Measurements from ENCODE around the gene CASP9.
"Not testable (repeated sequence)": the region's sequence is repeated elsewhere in the genome, so short reads cannot be mapped to it uniquely, and the experiment has no call there.

Gene CASP9

DNA sequence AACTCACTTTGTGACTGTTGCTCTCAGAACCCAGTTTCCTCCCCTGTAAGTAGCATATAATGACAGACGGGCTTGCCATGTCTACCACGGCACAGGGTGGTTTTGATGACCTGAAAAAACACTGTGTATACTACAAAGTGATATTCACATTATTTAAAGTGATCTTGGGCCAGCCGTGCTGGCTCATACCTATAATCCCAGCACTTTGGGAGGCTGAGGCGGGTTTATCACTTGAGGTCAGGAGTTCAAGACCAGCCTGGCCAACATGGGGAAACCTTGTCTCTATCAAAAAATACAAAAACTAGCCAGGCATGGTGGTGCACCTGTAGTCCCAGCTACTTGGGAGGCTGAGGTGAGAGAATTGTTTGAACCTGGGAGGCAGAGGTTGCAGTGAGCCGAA is 9.5 kb downstream of the CASP9 start:
- not testable (repeated sequence) for H3K27ac Mint-ChIP-seq, H3K4me3 Mint-ChIP-seq, H3K27me3 Mint-ChIP-seq, H3K9me3 Mint-ChIP-seq
- H3K4me1 Mint-ChIP-seq, result peaks cover 11% of the 10 kb centered on the region
- peaks cover 14% of the 10 kb centered on the region for H3K36me3 Mint-ChIP-seq

DNA sequence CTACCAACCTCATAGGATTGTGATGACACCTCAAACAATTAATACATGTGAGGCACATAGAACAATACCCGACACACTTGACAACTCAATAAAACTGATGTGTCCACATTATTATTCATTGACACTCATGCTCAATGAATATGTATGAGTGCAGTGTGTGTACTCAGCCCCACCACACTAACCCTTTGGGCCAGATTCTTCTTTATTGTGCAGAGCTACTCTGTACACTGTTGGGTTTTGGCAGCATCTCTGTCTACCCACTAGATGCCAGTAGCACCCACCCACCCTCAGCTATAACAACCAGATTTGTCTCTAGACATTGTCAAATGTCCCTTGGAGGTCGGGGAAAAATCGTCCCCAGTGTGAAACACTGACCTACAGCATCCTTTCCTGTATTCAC is 10.1 kb downstream of the CASP9 start:
- H3K4me3 Mint-ChIP-seq, result no peak overlapping the region
- H3K36me3 Mint-ChIP-seq, result peaks cover 14% of the 10 kb centered on the region
- no peak overlapping the region for H3K27ac Mint-ChIP-seq
- no peaks in the 10 kb centered on the region for H3K9me3 Mint-ChIP-seq
- peaks cover 11% of the 10 kb centered on the region for H3K4me1 Mint-ChIP-seq
- H3K27me3 Mint-ChIP-seq, result no peaks in the 10 kb centered on the region

DNA sequence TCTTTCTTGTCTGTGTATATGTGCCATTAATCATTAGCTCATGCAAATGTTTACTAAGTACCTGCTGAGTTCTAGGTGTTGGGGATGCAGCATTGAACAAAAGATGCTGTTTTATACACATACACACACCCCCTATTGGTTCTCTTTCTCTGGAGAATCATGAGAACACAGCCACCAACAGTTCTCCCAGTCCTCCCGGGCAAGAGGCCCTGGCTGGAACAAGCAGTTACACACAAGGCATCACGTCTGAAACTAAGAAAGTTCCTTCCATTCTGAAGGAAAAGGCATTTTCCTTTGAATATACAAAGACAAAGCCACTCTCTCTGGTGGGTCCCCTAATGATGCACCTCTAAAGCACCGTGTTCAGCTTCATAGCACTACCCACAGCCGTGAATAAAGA is 10.8 kb downstream of the CASP9 start:
- Mint-ChIP-seq H3K4me1 (peaks cover 11% of the 10 kb centered on the region), H3K4me3 (no peak overlapping the region), H3K9me3 (no peaks in the 10 kb centered on the region), H3K36me3 (peaks cover 14% of the 10 kb centered on the region), H3K27me3 (no peaks in the 10 kb centered on the region), H3K27ac (no peak overlapping the region)

DNA sequence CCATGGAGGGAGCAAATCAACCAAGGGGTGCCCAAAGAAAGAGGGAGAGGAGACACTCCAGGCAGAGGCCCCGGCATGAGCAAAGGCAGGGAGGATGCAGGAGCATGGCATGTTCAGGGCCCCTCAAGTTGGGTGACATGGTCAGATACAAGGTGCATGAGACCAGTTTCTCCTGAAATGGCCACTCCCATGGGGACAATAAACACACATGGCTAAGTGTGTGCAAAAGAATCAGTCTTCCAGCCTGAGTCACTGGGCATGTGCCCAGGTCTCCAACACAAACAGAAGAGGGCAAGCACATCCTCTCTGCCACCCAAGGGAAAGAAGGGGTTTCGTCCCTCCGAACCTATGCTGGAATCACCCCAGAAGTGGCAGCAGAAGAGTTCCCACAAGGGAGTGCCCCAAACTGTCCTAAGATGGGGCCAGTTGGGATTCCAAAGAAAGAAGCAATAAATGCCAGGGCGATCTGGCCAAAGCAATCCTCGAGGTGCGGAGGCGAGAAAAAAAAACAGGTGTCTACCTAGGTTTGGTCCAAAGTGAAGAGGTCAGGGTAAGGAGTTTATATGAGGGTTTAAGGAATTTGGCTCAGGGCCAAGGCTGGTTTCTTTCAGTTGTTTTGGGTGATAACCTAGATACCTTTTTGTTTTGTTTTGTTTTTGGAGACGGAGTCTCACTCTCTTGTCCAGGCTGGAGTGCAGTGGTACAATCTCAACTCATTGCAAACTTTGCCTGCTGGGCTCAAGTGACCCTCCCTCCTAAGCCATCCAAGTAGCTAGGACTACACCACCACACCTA is 13.2 kb downstream of the CASP9 start:
- Mint-ChIP-seq H3K9me3 (no peaks in the 10 kb centered on the region), H3K4me3 (no peak overlapping the region), H3K4me1 (peaks cover 11% of the 10 kb centered on the region), H3K27me3 (no peaks in the 10 kb centered on the region), H3K36me3 (peaks cover 11% of the 10 kb centered on the region), H3K27ac (no peak overlapping the region)

DNA sequence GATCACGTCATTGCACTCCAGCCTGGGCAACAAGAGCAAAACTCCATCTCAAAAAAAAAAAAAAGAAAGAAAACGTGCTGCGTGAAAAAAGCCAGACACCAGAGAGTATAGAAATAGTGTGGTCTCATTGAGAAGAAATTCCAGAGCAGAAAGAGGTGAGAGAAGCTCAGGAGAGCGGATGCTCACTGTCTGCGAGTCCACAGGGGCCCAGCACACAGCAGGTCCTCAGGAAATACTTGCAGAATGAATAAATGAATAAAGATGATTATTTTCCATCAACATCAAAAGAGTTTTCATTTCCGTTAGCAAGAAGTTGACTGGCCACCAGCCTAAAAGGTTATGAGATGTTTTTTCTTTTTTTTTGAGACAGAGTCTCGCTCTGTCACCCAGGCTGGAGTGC is 14.4 kb downstream of the CASP9 start:
- H3K4me3 Mint-ChIP-seq, result no peak overlapping the region
- no peaks in the 10 kb centered on the region for H3K27me3 Mint-ChIP-seq
- no peaks in the 10 kb centered on the region for H3K9me3 Mint-ChIP-seq
- peaks cover 11% of the 10 kb centered on the region for H3K36me3 Mint-ChIP-seq
- peaks cover 3% of the 10 kb centered on the region for H3K4me1 Mint-ChIP-seq
- no peak overlapping the region for H3K27ac Mint-ChIP-seq

DNA sequence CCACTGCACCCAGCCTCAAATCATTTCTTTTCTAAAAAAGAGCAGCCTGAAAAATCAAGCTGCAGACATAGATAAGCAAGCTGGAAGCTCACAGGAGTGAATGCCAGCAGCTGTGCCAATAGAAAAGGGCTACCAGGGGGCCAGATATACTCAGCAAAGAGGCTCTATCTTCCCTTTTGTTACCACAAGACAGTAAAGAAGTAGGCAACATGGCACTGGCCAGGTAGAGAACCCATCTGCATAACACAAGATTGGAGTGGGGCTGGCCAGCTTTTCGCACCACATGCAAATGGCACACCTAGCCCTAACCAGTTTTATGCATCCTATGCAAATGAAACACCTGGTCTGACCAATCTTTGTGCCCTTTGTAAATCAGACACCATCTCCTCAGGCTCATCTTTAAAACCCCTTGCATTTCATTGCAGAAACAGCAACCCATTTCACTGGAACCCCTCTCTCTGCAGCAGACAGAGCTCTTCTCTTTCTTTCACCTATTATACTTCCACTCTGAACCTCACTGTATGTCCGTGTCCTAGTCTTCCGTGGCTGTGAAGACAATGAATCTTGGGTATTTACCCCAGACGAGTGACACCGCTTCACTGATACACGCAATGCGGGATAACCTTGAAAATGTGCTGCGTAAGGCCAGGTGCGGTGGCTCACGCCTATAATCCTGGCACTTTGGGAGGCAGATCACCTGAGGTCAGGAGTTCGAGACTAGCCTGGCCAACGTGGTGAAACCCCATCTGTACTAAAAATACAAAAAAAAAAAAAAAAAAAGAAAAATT is 15.1 kb downstream of the CASP9 start:
- H3K27ac Mint-ChIP-seq, result no peak overlapping the region
- peaks cover 11% of the 10 kb centered on the region for H3K36me3 Mint-ChIP-seq
- no peaks in the 10 kb centered on the region for H3K9me3 Mint-ChIP-seq
- no peaks in the 10 kb centered on the region for H3K27me3 Mint-ChIP-seq
- no peak overlapping the region for H3K4me3 Mint-ChIP-seq
- no peaks in the 10 kb centered on the region for H3K4me1 Mint-ChIP-seq

DNA sequence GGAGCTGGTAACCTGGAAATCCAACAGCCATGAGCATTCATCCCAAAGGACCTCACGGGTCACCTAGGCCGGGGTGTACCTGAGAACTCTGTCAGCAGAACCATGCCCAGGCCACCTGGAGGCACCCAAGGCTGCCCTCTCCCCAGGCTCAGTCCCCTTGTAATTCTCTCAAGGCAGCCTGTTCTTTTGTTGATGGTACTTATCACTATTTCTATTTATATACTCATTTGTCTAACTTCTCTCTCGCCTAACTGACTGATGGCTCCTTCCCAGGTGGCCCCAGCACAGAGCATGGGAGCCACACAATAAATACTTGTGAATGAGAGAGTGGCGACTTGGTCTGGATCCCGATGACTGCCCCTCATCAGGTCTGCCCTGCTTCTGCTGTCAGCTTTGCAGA is 16.7 kb downstream of the CASP9 start:
- Mint-ChIP-seq H3K9me3 (no peaks in the 10 kb centered on the region), H3K36me3 (peaks cover 10% of the 10 kb centered on the region), H3K27me3 (no peaks in the 10 kb centered on the region), H3K4me3 (no peak overlapping the region), H3K27ac (no peak overlapping the region), H3K4me1 (no peaks in the 10 kb centered on the region)

DNA sequence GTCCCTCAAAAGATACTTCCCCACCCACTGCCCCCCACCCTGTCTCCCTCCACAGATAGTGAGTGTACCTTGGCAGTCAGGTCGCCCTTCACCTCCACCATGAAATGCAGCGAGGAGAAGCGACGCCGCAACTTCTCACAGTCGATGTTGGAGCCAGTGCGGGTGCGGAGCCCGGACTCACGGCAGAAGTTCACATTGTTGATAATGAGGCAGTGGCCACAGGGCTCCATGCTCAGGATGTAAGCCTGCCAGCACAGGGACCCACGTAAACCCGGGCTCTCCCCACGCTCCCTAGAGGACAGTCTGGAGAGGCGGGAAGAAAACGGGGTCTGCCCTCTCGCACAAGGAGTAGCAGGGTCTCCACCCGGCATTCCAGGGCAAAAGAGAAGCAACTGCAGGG is 17.2 kb downstream of the CASP9 start:
- Mint-ChIP-seq H3K9me3 (no peaks in the 10 kb centered on the region), H3K27me3 (no peaks in the 10 kb centered on the region), H3K4me3 (no peak overlapping the region), H3K27ac (no peak overlapping the region), H3K36me3 (peaks cover 10% of the 10 kb centered on the region), H3K4me1 (no peaks in the 10 kb centered on the region)

DNA sequence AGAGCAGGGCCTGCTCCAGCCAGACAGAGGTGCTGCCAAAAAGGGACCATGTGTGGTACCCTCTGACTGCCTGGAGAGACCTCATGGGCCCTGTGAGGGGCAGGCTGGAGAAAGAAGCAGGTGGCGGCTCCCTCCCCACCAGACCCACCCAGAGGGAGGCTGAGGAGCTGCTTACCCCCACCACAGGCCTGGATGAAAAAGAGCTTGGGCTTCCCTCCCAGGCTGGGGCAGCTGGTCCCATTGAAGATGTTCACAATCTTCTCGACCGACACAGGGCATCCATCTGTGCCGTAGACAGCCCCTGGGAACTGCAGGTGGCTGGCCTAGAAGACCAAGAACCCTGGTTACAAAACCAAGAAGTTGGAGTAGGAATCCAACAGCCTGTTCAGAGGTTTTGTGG is 19.6 kb downstream of the CASP9 start:
- peaks cover 4% of the 10 kb centered on the region for H3K36me3 Mint-ChIP-seq
- no peak overlapping the region for H3K4me3 Mint-ChIP-seq
- H3K4me1 Mint-ChIP-seq, result no peaks in the 10 kb centered on the region
- no peaks in the 10 kb centered on the region for H3K27me3 Mint-ChIP-seq
- H3K9me3 Mint-ChIP-seq, result no peaks in the 10 kb centered on the region
- no peak overlapping the region for H3K27ac Mint-ChIP-seq

DNA sequence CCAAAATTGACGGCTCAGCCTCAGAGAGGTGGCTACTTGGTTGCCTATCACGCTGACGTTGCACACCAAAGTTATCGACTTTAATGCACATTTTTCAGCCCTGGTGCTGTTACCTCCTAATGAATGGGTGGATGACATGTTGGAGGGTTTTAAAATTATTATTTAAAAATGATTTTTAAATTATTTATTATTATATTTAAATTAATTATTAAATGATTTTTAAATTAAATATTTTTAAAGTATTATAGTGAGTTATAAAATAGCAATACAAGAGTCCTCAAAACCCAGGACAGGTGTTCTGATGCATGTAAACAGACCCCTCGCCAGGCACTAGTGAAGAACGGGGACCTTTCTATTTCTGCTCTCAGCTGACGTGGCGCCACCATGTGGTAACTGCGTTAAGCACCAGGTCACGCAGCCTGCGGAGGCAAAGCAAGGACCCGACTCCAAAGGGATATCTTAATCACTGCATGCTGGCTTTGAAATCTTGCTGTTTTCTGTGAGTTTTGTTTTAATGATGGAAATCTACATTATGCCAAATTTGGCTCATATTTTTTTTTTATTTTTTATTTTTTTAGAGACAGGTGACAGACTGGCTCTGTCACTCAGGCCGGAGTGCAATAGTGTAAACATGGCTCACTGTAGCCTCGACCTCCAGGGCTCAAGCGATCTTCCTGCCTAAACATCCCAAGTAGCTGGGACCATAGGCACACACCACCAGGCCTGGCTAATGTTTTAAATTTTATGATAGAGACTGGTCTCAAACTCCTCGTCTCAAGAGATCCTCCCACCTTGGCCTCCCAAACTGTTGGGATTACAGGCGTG is 22.6 kb downstream of the CASP9 start:
- Mint-ChIP-seq H3K9me3 (no peaks in the 10 kb centered on the region), H3K36me3 (peaks cover 7% of the 10 kb centered on the region), H3K4me3 (no peak overlapping the region), H3K4me1 (no peaks in the 10 kb centered on the region), H3K27me3 (no peaks in the 10 kb centered on the region), H3K27ac (no peak overlapping the region)

DNA sequence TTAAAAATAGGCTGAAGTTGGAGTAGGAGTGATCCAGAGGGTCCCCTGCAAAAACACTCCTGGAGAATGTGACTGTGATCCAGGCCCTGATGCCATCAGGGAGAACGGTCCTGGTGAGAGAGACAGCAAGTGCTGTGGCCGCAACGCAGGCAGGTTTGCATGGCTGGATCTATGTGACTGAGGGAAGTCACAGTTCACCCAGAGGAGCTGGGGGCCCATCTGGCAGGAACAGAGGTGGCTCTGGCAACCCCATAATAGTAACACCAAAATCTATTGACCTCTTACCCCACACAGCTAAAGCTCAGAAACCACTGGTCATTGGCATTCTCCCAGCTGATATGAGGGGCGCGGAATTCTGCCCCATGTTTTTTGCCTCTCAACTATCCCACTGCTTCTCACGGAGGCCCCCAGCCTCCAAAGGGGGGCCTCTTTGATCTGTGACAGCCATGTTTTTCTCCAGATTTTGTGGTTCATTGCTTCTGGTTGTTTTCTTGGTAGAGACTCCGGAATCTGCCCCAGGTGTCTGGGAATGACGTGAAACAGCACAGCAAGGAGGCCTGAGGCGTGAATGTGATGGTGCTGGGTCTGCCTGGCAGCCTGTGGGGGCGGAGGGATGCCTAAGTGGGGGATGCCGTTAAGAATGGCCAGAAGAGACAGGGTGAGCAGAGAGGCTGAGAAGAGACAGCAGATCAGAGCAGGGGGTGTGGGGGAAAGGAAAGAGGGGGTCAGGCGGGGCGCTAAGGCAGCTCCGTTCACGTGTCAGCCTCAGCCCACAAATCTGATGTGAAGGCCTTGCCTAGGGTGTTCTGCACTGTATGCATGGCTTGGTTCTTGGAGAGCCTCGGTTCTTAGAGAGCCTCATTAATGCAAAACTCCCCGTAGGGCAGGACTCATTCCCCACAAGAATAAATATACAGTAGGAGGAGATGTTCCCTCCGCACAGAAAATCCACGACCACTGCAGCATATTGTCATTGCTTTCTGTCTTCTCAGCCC is 23.5 kb downstream of the CASP9 start:
- Mint-ChIP-seq H3K36me3 (peaks cover 14% of the 10 kb centered on the region), H3K9me3 (no peaks in the 10 kb centered on the region), H3K27ac (no peak overlapping the region), H3K4me3 (no peak overlapping the region), H3K27me3 (no peaks in the 10 kb centered on the region), H3K4me1 (no peaks in the 10 kb centered on the region)

DNA sequence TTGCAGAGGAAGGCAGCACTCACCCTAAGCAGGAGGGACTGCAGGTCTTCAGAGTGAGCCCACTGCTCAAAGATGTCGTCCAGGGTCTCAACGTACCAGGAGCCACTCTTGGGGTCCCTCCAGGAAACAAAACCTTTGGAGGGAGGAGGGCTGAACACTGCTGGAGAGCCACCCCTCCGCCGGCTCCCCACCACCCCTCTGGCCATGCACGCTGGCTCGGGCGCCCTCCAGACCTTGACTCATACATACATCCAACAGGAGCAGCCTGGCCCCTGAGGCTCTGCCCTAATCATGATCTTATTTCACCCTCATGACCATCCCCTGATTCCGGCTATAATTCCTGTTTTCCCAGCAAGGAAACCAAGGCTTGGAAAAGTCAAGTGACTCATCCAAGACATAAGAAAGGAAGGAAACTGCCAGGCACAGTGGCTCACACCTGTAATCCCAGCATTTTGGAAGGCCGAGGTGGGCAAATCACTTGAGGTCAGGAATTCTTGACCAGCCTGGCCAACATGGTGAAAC is 30.1 kb downstream of the CASP9 start:
- H3K4me3 Mint-ChIP-seq, result no peak overlapping the region
- H3K27me3 Mint-ChIP-seq, result no peaks in the 10 kb centered on the region
- no peaks in the 10 kb centered on the region for H3K4me1 Mint-ChIP-seq
- no peaks in the 10 kb centered on the region for H3K9me3 Mint-ChIP-seq
- peaks cover 14% of the 10 kb centered on the region for H3K36me3 Mint-ChIP-seq
- no peak overlapping the region for H3K27ac Mint-ChIP-seq

DNA sequence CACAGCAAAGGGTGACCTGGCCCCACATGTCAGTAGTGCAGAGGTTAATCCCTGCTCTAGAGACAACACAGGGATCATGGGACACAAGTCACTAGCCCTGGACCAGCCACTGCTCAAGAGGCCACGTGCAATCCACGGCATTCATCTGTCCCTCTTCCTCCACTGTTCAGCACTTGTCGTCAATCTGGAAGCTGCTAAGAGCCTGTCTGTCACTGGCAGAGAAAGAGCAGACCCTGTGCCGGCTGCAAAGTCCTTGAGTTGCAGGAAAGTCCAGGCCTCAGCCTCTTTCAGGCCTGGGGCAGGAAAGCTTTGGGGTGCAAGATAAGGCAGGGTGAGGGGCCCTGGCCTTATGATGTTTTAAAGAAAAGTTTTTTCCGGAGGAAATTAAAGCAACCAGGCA is 31.4 kb downstream of the CASP9 start:
- H3K9me3 Mint-ChIP-seq, result no peaks in the 10 kb centered on the region
- H3K27ac Mint-ChIP-seq, result no peak overlapping the region
- H3K4me3 Mint-ChIP-seq, result no peak overlapping the region
- H3K27me3 Mint-ChIP-seq, result no peaks in the 10 kb centered on the region
- H3K36me3 Mint-ChIP-seq, result peaks cover 13% of the 10 kb centered on the region
- H3K4me1 Mint-ChIP-seq, result no peaks in the 10 kb centered on the region

DNA sequence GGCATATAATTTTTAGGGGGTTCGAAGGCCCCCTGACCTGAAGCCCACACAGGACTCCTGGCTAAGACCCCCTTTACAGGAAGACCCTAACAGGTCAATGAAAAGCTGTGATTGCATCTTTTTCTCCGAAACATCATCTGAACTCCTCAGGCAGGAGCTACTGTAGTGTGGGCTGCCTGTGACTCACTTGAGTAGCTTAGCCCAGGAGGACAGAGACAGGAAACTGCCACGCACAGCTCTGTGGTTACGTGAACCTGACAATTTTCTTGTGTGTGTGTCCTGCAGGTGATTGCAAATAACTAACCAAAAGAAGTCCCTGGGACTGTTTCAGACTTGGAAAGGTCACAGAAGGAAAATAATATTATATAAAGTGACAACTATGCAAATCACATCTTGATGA is 33.0 kb downstream of the CASP9 start:
- H3K4me3 Mint-ChIP-seq, H3K27ac Mint-ChIP-seq, H3K36me3 Mint-ChIP-seq, H3K9me3 Mint-ChIP-seq, H3K27me3 Mint-ChIP-seq, H3K4me1 Mint-ChIP-seq: not testable (repeated sequence)
